PC-3 (cell line): ENCODE data around the gene FAM174B. TPM values are rescaled to one million over a fixed set of nuclear protein-coding genes. Genes with fewer than 3 reads are reported as not detected.

Experiments used
- ATAC-seq: fragments of 200-7000 bp; cut with Tn5 transposase; 2 replicates; pipeline ENCODE4 v1.9.1; 2020; ENCODE audit warnings: mild to moderate bottlenecking, moderate library complexity
- BruUV-seq: library from RNA; stranded (reverse); fragments of 400-500 nt; replicated peaks from 2 replicates; lab custom pipeline; 2021; lab: Mats Ljungman, UMichigan
- CTCF ChIA-PET: fragments of 300-600 bp; sonication (Branson Sonifier 250); formaldehyde crosslinking; loops from one replicate; lab custom pipeline; 2022; ENCODE audit warnings: antibody characterized with exemption; lab: Charles Lee
- POLR2A ChIA-PET: fragments of 300-600 bp; sonication (Branson Sonifier 250); formaldehyde crosslinking; loops from one replicate; lab custom pipeline; 2022; ENCODE audit warnings: antibody characterized with exemption; ENCODE audit not compliant: unreplicated experiment; lab: Charles Lee
- DNase-seq: peaks from one replicate; pipeline ENCODE4 v3.0.0-alpha.2; 2015
- H2AFZ ChIP-seq: fragments of 300-600 bp; sonication (generic); 2 replicates; pipeline ENCODE4 v1.6.0; 2016; ENCODE audit warnings: antibody characterized with exemption, low read length
- H3F3A ChIP-seq: fragments of 300-600 bp; sonication (generic); one replicate; pipeline ENCODE4 v1.6.0; 2017; ENCODE audit warnings: antibody characterized with exemption, low read length, control low read depth, mild to moderate bottlenecking; ENCODE audit not compliant: unreplicated experiment
- H3K27ac ChIP-seq: fragments of 300-600 bp; sonication (generic); 2 replicates; pipeline ENCODE4 v1.5.1; 2016; ENCODE audit warnings: mild to moderate bottlenecking, low read length
- H3K27me3 ChIP-seq: fragments of 300-600 bp; sonication (generic); 2 replicates; pipeline ENCODE4 v1.6.1; 2016; ENCODE audit warnings: low read length, mixed read lengths
- H3K36me3 ChIP-seq: fragments of 300-600 bp; sonication (generic); 2 replicates; pipeline ENCODE4 v1.6.1; 2016; ENCODE audit warnings: low read depth, mixed run types, low read length, mixed read lengths
- H3K4me1 ChIP-seq: fragments of 300-600 bp; sonication (generic); 2 replicates; pipeline ENCODE4 v1.5.1; 2016; ENCODE audit warnings: low read length; ENCODE audit not compliant: insufficient read depth
- H3K4me2 ChIP-seq: fragments of 300-600 bp; sonication (generic); 2 replicates; pipeline ENCODE4 v1.6.0; 2016; ENCODE audit warnings: low read length
- H3K4me3 ChIP-seq: fragments of 300-600 bp; sonication (generic); 2 replicates; pipeline ENCODE4 v1.5.1; 2016; ENCODE audit warnings: mild to moderate bottlenecking, low read length, mixed read lengths
- H3K79me2 ChIP-seq: fragments of 300-600 bp; sonication (generic); 2 replicates; pipeline ENCODE4 v1.6.1; 2017; ENCODE audit warnings: low read length, mixed read lengths
- H3K9ac ChIP-seq: fragments of 300-600 bp; sonication (generic); 2 replicates; pipeline ENCODE4 v1.6.0; 2016; ENCODE audit warnings: mild to moderate bottlenecking, low read length
- H3K9me2 ChIP-seq: fragments of 300-600 bp; sonication (generic); replicated peaks from 2 replicates; pipeline ENCODE4 v1.6.1; 2016; ENCODE audit warnings: mixed run types, low read length, mixed read lengths
- H3K9me3 ChIP-seq: fragments of 300-600 bp; sonication (generic); 2 replicates; pipeline ENCODE4 v1.6.1; 2016; ENCODE audit warnings: low read length, mixed read lengths
- H4K20me1 ChIP-seq: fragments of 300-600 bp; sonication (generic); 2 replicates; pipeline ENCODE4 v1.6.1; 2016; ENCODE audit warnings: low read length, mixed read lengths
- EZH2 ChIP-seq: fragments of 300-600 bp; sonication (generic); IDR thresholded peaks from one replicate; pipeline ENCODE4 v1.6.1; 2017; ENCODE audit warnings: antibody characterized with exemption, mild to moderate bottlenecking, low read length; ENCODE audit not compliant: unreplicated experiment
- EZH2phosphoT487 ChIP-seq: fragments of 300-600 bp; sonication (generic); IDR thresholded peaks from 2 replicates; pipeline ENCODE4 v1.6.1; 2018; ENCODE audit warnings: mild to moderate bottlenecking, antibody characterized with exemption, low read length, borderline replicate concordance
- intact Hi-C: fragments of 100-400 bp; cut with micrococcal nuclease; formaldehyde crosslinking; loops from 2 replicates; pipeline ENCODE4 v1.9.0; 2023
- total RNA-seq: library from RNA; depleted of rRNA; stranded (reverse); fragments of >200 nt; gene quantifications from 2 replicates; pipeline ENCODE4 v1.2.3, GENCODE V29; 2014
- TF ChIP-seq, protein P1 (sequence below): fragments of 300-600 bp; sonication (generic); conservative IDR thresholded peaks from 2 replicates; pipeline ENCODE4 v1.5.1; 2017; ENCODE audit warnings: antibody characterized with exemption, low read depth, mild to moderate bottlenecking, low read length

FAM174B gene
- total RNA-seq, 1 experiment from 2014 or later: 9.6 TPM

- ATAC-seq (no peak), DNase-seq (no peak)
- TF ChIP-seq, protein P1, sequence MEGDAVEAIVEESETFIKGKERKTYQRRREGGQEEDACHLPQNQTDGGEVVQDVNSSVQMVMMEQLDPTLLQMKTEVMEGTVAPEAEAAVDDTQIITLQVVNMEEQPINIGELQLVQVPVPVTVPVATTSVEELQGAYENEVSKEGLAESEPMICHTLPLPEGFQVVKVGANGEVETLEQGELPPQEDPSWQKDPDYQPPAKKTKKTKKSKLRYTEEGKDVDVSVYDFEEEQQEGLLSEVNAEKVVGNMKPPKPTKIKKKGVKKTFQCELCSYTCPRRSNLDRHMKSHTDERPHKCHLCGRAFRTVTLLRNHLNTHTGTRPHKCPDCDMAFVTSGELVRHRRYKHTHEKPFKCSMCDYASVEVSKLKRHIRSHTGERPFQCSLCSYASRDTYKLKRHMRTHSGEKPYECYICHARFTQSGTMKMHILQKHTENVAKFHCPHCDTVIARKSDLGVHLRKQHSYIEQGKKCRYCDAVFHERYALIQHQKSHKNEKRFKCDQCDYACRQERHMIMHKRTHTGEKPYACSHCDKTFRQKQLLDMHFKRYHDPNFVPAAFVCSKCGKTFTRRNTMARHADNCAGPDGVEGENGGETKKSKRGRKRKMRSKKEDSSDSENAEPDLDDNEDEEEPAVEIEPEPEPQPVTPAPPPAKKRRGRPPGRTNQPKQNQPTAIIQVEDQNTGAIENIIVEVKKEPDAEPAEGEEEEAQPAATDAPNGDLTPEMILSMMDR: no peak
- TF ChIP-seq EZH2: no peak
- TF ChIP-seq EZH2phosphoT487: no peak
- H3K4me1 ChIP-seq: no peaks in the 10 kb centered on the region
- H3K4me3 ChIP-seq: no peak overlapping the region
- intact Hi-C loops: no loop called here
- ChIA-PET POLR2A (no interaction called here), CTCF (no interaction called here)
- no TSS peak for BruUV-seq
- no peaks in the 10 kb centered on the region for H3K9me3 ChIP-seq
- no peaks in the 10 kb centered on the region for H3K9me2 ChIP-seq
- H3K27ac ChIP-seq: no peak overlapping the region
- H3F3A ChIP-seq: no peaks in the 10 kb centered on the region
- H3K27me3 ChIP-seq: peaks cover 99% of the 10 kb centered on the region
- H3K4me2 ChIP-seq: no peak overlapping the region
- H2AFZ ChIP-seq: no peak overlapping the region
- H3K79me2 ChIP-seq: no peaks in the 10 kb centered on the region
- H4K20me1 ChIP-seq: no peaks in the 10 kb centered on the region
- H3K36me3 ChIP-seq: no peaks in the 10 kb centered on the region
- H3K9ac ChIP-seq: no peak overlapping the region
Measured at GRCh38 chr15:92576597-92577200, 78.9 kb downstream of the FAM174B start.

- H3K9me3 ChIP-seq: no peaks in the 10 kb centered on the region
- no peaks in the 10 kb centered on the region for H3K4me1 ChIP-seq
- TF ChIP-seq EZH2 (no peak), EZH2phosphoT487 (no peak)
- TF ChIP-seq, protein P1: no peak
- ATAC-seq (no peak), DNase-seq (no peak)
- no peak overlapping the region for H3K4me3 ChIP-seq
- intact Hi-C loops: no loop called here
- no peaks in the 10 kb centered on the region for H3K36me3 ChIP-seq
- no peak overlapping the region for H3K27ac ChIP-seq
- H2AFZ ChIP-seq: no peak overlapping the region
- H3K4me2 ChIP-seq: no peak overlapping the region
- no peaks in the 10 kb centered on the region for H3F3A ChIP-seq
- POLR2A ChIA-PET: no interaction called here
- H3K9ac ChIP-seq: no peak overlapping the region
- CTCF ChIA-PET: no interaction called here
- no peaks in the 10 kb centered on the region for H3K79me2 ChIP-seq
- no peaks in the 10 kb centered on the region for H4K20me1 ChIP-seq
- no peaks in the 10 kb centered on the region for H3K9me2 ChIP-seq
- BruUV-seq: no TSS peak
- H3K27me3 ChIP-seq: peaks cover 100% of the 10 kb centered on the region
Measured at GRCh38 chr15:92574566-92574965, 81.0 kb downstream of the FAM174B start.

- Histone ChIP-seq H3K36me3 (no peaks in the 10 kb centered on the region), H3K4me2 (no peak overlapping the region), H3K9me3 (no peaks in the 10 kb centered on the region), H3F3A (no peaks in the 10 kb centered on the region), H4K20me1 (no peaks in the 10 kb centered on the region), H3K4me3 (no peak overlapping the region), H3K9me2 (no peaks in the 10 kb centered on the region), H2AFZ (no peak overlapping the region), H3K79me2 (no peaks in the 10 kb centered on the region), H3K27ac (no peak overlapping the region), H3K27me3 (peaks cover 100% of the 10 kb centered on the region), H3K4me1 (no peaks in the 10 kb centered on the region), H3K9ac (no peak overlapping the region)
- ATAC-seq (no peak), DNase-seq (no peak)
- intact Hi-C loops: no loop called here
- TF ChIP-seq EZH2phosphoT487: no peak
- TF ChIP-seq, protein P1: no peak
- no peak for TF ChIP-seq EZH2
- ChIA-PET CTCF (no interaction called here), POLR2A (no interaction called here)
- no TSS peak for BruUV-seq
Measured at GRCh38 chr15:92574161-92574560, 81.4 kb downstream of the FAM174B start.
